ENCODE results near the gene ASPG. TPM values are rescaled to one million over a fixed set of nuclear protein-coding genes. Genes with fewer than 3 reads are reported as not detected.

ASPG gene
- total and polyA plus RNA-seq, 4 experiments from 2014 or later = not detected

- CTCF ChIA-PET (ENCODE audit: partially characterized antibody) = interaction anchor here (1.0 to 3.3 kb wide), 2 partner anchors 254 to 419 kb away, joined by 5 to 10 read pairs; no protein-coding TSS in a partner anchor
Measured at GRCh38 chr14:104144911-104145825, 59.7 kb downstream of the ASPG start.

GRCh38 chr14:104145826-104146601 lies 60.5 kb downstream of the ASPG start:
- no peaks in the 10 kb centered on the region for H3K9me3 ChIP-seq (ENCODE audit: control insufficient read depth in 1 of 2, low read length in 2 of 2)
- Mint-ChIP-seq H3K27me3 (peaks cover 2 to 3% of the 10 kb centered on the region in 2 donors), H3K9me3 (no peaks in the 10 kb centered on the region), H3K27ac (peak overlapping the region in 1 of 7 donors; percentile 24), H3K4me1 (no peaks in the 10 kb centered on the region), H3K4me3 (no peak overlapping the region), H3K36me3 (no peaks in the 10 kb centered on the region)
- intact Hi-C loops (cut with micrococcal nuclease) = no loop called here
- CTCF ChIA-PET (ENCODE audit: partially characterized antibody) = interaction anchor here (3.3 kb wide), 1 partner anchor 418 kb away, joined by 10 read pairs; no protein-coding TSS in a partner anchor
- H3K27me3 ChIP-seq (ENCODE audit: insufficient read depth, low read length) = no peaks in the 10 kb centered on the region
- H3K4me1 ChIP-seq (ENCODE audit: insufficient read depth, low read length) = no peaks in the 10 kb centered on the region
- H3K36me3 ChIP-seq (ENCODE audit: insufficient read depth, low read length) = no peaks in the 10 kb centered on the region
- H3K27ac ChIP-seq (ENCODE audit: low read depth, low read length) = no peak overlapping the region
- H3K4me3 ChIP-seq (ENCODE audit: low read length in 2 of 2) = no peak overlapping the region
- POLR2A ChIA-PET (ENCODE audit: partially characterized antibody) = no interaction called here
- no peak for DNase-seq

More at GRCh38 chr14:104144911-104145825, 59.7 kb downstream of the ASPG start:
- Histone ChIP-seq H3K27me3 (ENCODE audit: insufficient read depth, low read length) (no peaks in the 10 kb centered on the region), H3K4me3 (ENCODE audit: low read length in 2 of 2) (no peak overlapping the region), H3K36me3 (ENCODE audit: insufficient read depth, low read length) (no peaks in the 10 kb centered on the region), H3K9me3 (ENCODE audit: control insufficient read depth in 1 of 2, low read length in 2 of 2) (no peaks in the 10 kb centered on the region), H3K4me1 (ENCODE audit: insufficient read depth, low read length) (no peaks in the 10 kb centered on the region), H3K27ac (ENCODE audit: low read depth, low read length) (no peak overlapping the region)
- no peaks in the 10 kb centered on the region for H3K36me3 Mint-ChIP-seq
- no peaks in the 10 kb centered on the region for H3K9me3 Mint-ChIP-seq
- no peak overlapping the region for H3K4me3 Mint-ChIP-seq
- DNase-seq = no peak
- no peaks in the 10 kb centered on the region for H3K4me1 Mint-ChIP-seq
- POLR2A ChIA-PET (ENCODE audit: partially characterized antibody) = no interaction called here
- intact Hi-C loops (cut with micrococcal nuclease) = no loop called here
- peaks cover 3 to 4% of the 10 kb centered on the region in 2 donors for H3K27me3 Mint-ChIP-seq
- H3K27ac Mint-ChIP-seq = no peak overlapping the region

GRCh38 chr14:104146651-104147345 lies 61.3 kb downstream of the ASPG start:
- intact Hi-C loops (cut with micrococcal nuclease) = no loop called here
- no peaks in the 10 kb centered on the region for H3K36me3 ChIP-seq (ENCODE audit: insufficient read depth, low read length)
- POLR2A ChIA-PET (ENCODE audit: partially characterized antibody) = no interaction called here
- Mint-ChIP-seq H3K36me3 (no peaks in the 10 kb centered on the region), H3K27ac (no peak overlapping the region), H3K4me1 (no peaks in the 10 kb centered on the region), H3K27me3 (peaks cover 2 to 3% of the 10 kb centered on the region in 2 donors), H3K4me3 (no peak overlapping the region), H3K9me3 (no peaks in the 10 kb centered on the region)
- no peaks in the 10 kb centered on the region for H3K27me3 ChIP-seq (ENCODE audit: insufficient read depth, low read length)
- H3K4me1 ChIP-seq (ENCODE audit: insufficient read depth, low read length) = no peaks in the 10 kb centered on the region
- DNase-seq = no peak
- CTCF ChIA-PET (ENCODE audit: partially characterized antibody) = interaction anchor here (1.2 kb wide), 1 partner anchor 9 kb away, joined by 3 read pairs; no protein-coding TSS in a partner anchor
- H3K27ac ChIP-seq (ENCODE audit: low read depth, low read length) = no peak overlapping the region
- H3K4me3 ChIP-seq (ENCODE audit: low read length in 2 of 2) = no peak overlapping the region
- H3K9me3 ChIP-seq (ENCODE audit: control insufficient read depth in 1 of 2, low read length in 2 of 2) = no peaks in the 10 kb centered on the region

- Histone ChIP-seq H3K9me3 (ENCODE audit: control insufficient read depth in 1 of 2, low read length in 2 of 2) (no peaks in the 10 kb centered on the region), H3K4me1 (ENCODE audit: insufficient read depth, low read length) (no peaks in the 10 kb centered on the region), H3K27ac (ENCODE audit: low read depth, low read length) (no peak overlapping the region), H3K36me3 (ENCODE audit: insufficient read depth, low read length) (no peaks in the 10 kb centered on the region), H3K27me3 (ENCODE audit: insufficient read depth, low read length) (no peaks in the 10 kb centered on the region), H3K4me3 (ENCODE audit: low read length in 2 of 2) (no peak overlapping the region)
- ChIA-PET CTCF (ENCODE audit: partially characterized antibody) (interaction anchor here (1.2 kb wide), 1 partner anchor 10 kb away, joined by 3 read pairs; no protein-coding TSS in a partner anchor), POLR2A (ENCODE audit: partially characterized antibody) (no interaction called here)
- no peak for DNase-seq
- Mint-ChIP-seq H3K4me1 (peaks cover 0 to under 1% (median 0%) of the 10 kb centered on the region in 4 donors), H3K4me3 (no peak overlapping the region), H3K27me3 (peaks cover 2 to 3% of the 10 kb centered on the region in 2 donors), H3K9me3 (no peaks in the 10 kb centered on the region), H3K27ac (peak overlapping the region in 1 of 7 donors; percentile 41), H3K36me3 (no peaks in the 10 kb centered on the region)
- intact Hi-C loops (cut with micrococcal nuclease) = no loop called here
Measured at GRCh38 chr14:104147346-104148125, 62.0 kb downstream of the ASPG start.

GRCh38 chr14:104148433-104149277 lies 63.2 kb downstream of the ASPG start:
- ChIA-PET CTCF (ENCODE audit: partially characterized antibody) (no interaction called here), POLR2A (ENCODE audit: partially characterized antibody) (no interaction called here)
- Mint-ChIP-seq H3K4me1 (peaks cover 0 to 1% (median 0%) of the 10 kb centered on the region in 4 donors), H3K4me3 (no peak overlapping the region), H3K27ac (peak overlapping the region in 1 of 7 donors; percentile 41), H3K27me3 (peaks cover 2 to 3% of the 10 kb centered on the region in 2 donors), H3K9me3 (no peaks in the 10 kb centered on the region), H3K36me3 (no peaks in the 10 kb centered on the region)
- Histone ChIP-seq H3K27me3 (ENCODE audit: insufficient read depth, low read length) (no peaks in the 10 kb centered on the region), H3K4me1 (ENCODE audit: insufficient read depth, low read length) (no peaks in the 10 kb centered on the region), H3K9me3 (ENCODE audit: control insufficient read depth in 1 of 2, low read length in 2 of 2) (no peaks in the 10 kb centered on the region), H3K36me3 (ENCODE audit: insufficient read depth, low read length) (no peaks in the 10 kb centered on the region), H3K4me3 (ENCODE audit: low read length in 2 of 2) (no peak overlapping the region), H3K27ac (ENCODE audit: low read depth, low read length) (no peak overlapping the region)
- no peak for DNase-seq
- intact Hi-C loops (cut with micrococcal nuclease) = no loop called here

- no peak for DNase-seq
- Histone ChIP-seq H3K9me3 (ENCODE audit: control insufficient read depth in 1 of 2, low read length in 2 of 2) (no peaks in the 10 kb centered on the region), H3K36me3 (ENCODE audit: insufficient read depth, low read length) (no peaks in the 10 kb centered on the region), H3K4me3 (ENCODE audit: low read length in 2 of 2) (no peak overlapping the region), H3K4me1 (ENCODE audit: insufficient read depth, low read length) (no peaks in the 10 kb centered on the region), H3K27ac (ENCODE audit: low read depth, low read length) (no peak overlapping the region), H3K27me3 (ENCODE audit: insufficient read depth, low read length) (no peaks in the 10 kb centered on the region)
- intact Hi-C loops (cut with micrococcal nuclease) = no loop called here
- Mint-ChIP-seq H3K9me3 (no peaks in the 10 kb centered on the region), H3K27me3 (peaks cover 2 to 3% of the 10 kb centered on the region in 2 donors), H3K36me3 (no peaks in the 10 kb centered on the region), H3K4me1 (peaks cover 0 to 1% (median 0%) of the 10 kb centered on the region in 4 donors), H3K4me3 (no peak overlapping the region), H3K27ac (no peak overlapping the region)
- POLR2A ChIA-PET (ENCODE audit: partially characterized antibody) = no interaction called here
- CTCF ChIA-PET (ENCODE audit: partially characterized antibody) = no interaction called here
Measured at GRCh38 chr14:104149278-104149595, 63.7 kb downstream of the ASPG start.
